ENCODE data around the gene ALOX5. TPM values are rescaled to one million over a fixed set of nuclear protein-coding genes. Genes with fewer than 3 reads are reported as not detected.

The ALOX5 gene
- total RNA-seq, 1 donor from 2014 or later = not detected

DNA sequence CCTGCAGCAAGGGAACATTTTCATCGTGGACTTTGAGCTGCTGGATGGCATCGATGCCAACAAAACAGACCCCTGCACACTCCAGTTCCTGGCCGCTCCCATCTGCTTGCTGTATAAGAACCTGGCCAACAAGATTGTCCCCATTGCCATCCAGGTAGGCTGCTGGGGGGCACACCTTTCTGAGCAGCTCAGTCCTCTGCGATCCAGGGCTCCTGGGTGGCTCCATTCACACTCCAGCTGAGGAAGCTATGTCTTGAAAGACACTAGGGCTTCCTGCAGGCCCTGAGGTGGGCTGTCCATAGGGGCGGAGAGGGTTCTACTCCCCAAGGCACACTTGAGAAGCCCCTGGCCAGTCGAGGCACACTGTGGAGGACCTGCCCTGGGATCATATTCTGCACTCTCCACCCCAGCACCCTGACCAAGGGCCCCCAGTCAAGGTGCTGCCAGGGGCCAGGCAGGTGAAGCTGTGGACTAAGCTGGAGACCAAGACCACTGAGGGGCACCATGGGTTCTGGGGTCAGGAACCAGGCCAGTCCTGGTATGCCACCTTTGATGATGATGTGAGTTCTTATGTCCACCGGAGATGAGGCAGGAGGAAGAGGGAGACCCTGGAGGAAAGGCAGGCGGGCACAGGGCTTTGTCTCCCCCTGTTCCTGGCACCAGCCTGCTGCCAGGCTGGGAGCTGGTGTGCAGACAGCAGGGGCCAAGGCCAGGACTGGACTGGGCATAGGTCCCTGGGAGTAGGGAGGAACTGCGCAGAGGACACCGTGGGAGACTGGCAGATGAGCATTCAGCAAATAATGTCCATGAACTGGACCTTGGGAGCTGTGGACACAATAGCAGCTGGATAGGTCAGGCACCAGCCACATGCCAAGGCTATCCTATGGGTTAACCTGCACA is 54.8 kb downstream of the ALOX5 start:
- no peaks in the 10 kb centered on the region for H3K9me3 Mint-ChIP-seq (ENCODE audit: unreplicated experiment)

DNA sequence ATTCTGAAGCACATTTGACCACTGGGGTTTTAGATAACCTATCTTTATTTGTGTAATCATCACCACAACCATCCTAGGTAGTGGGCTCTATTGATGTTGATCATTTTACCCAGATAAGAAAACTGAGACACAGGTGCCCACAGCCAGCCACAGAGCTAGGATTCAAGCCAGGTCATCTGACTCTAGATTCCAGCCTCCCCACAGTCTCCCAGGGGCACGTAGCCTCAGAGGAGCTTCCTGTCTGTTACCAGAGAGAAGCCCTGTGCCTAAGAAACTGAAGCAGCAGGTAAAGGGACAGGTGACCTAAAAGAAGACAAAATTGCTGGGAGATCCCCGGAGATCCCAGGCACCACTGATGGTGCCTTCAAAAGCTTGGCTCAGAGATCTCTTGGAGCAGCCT is 55.8 kb downstream of the ALOX5 start:
- no peak for DNase-seq (ENCODE audit: extremely low spot score, unreplicated experiment)

More for the DNA sequence above, 54.8 kb downstream of the ALOX5 start:
- H3K27ac Mint-ChIP-seq (ENCODE audit: unreplicated experiment) = no peak overlapping the region
- H3K27me3 Mint-ChIP-seq (ENCODE audit: unreplicated experiment) = peaks cover 8% of the 10 kb centered on the region
- H3K4me1 Mint-ChIP-seq (ENCODE audit: unreplicated experiment) = no peaks in the 10 kb centered on the region
- H3K36me3 Mint-ChIP-seq (ENCODE audit: unreplicated experiment) = no peaks in the 10 kb centered on the region
- TF ChIP-seq, protein P1, sequence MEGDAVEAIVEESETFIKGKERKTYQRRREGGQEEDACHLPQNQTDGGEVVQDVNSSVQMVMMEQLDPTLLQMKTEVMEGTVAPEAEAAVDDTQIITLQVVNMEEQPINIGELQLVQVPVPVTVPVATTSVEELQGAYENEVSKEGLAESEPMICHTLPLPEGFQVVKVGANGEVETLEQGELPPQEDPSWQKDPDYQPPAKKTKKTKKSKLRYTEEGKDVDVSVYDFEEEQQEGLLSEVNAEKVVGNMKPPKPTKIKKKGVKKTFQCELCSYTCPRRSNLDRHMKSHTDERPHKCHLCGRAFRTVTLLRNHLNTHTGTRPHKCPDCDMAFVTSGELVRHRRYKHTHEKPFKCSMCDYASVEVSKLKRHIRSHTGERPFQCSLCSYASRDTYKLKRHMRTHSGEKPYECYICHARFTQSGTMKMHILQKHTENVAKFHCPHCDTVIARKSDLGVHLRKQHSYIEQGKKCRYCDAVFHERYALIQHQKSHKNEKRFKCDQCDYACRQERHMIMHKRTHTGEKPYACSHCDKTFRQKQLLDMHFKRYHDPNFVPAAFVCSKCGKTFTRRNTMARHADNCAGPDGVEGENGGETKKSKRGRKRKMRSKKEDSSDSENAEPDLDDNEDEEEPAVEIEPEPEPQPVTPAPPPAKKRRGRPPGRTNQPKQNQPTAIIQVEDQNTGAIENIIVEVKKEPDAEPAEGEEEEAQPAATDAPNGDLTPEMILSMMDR (IDR thresholded peaks at IDR 0.05) = no peak
- no peak overlapping the region for H3K4me3 Mint-ChIP-seq (ENCODE audit: unreplicated experiment)
- peak; percentile 72 for DNase-seq (ENCODE audit: extremely low spot score, unreplicated experiment)

DNA sequence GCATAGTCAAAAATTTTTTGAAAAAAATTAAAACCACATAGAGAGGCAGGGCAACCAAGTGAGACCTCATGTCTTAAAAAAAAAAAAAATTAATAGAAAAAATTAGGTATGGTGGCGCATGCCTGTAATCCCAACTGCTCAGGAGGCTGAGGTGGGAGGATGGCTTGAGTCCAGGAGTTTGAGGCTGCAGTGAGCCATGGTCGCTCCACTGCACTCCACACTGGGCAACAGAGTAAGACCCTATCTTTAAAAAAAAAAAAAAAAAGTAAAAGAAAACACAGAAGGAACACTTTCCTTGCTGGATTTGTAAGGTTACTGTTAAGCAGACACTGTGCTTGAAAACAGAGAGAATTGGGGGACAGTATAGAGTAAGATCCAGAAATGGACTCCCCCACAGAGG is 58.1 kb downstream of the ALOX5 start:
- Mint-ChIP-seq H3K27me3 (ENCODE audit: unreplicated experiment) (peaks cover 22% of the 10 kb centered on the region), H3K27ac (ENCODE audit: unreplicated experiment) (no peak overlapping the region), H3K9me3 (ENCODE audit: unreplicated experiment) (peaks cover 4% of the 10 kb centered on the region), H3K4me1 (ENCODE audit: unreplicated experiment) (no peaks in the 10 kb centered on the region), H3K4me3 (ENCODE audit: unreplicated experiment) (no peak overlapping the region), H3K36me3 (ENCODE audit: unreplicated experiment) (no peaks in the 10 kb centered on the region)
- TF ChIP-seq, protein P1 (IDR thresholded peaks at IDR 0.05) = no peak
- no peak for DNase-seq (ENCODE audit: extremely low spot score, unreplicated experiment)

More for the DNA sequence above, 55.8 kb downstream of the ALOX5 start:
- TF ChIP-seq, protein P1 (IDR thresholded peaks at IDR 0.05) = no peak
- Mint-ChIP-seq H3K27me3 (ENCODE audit: unreplicated experiment) (peaks cover 12% of the 10 kb centered on the region), H3K9me3 (ENCODE audit: unreplicated experiment) (no peaks in the 10 kb centered on the region), H3K4me1 (ENCODE audit: unreplicated experiment) (no peaks in the 10 kb centered on the region), H3K4me3 (ENCODE audit: unreplicated experiment) (no peak overlapping the region), H3K27ac (ENCODE audit: unreplicated experiment) (no peak overlapping the region), H3K36me3 (ENCODE audit: unreplicated experiment) (no peaks in the 10 kb centered on the region)

DNA sequence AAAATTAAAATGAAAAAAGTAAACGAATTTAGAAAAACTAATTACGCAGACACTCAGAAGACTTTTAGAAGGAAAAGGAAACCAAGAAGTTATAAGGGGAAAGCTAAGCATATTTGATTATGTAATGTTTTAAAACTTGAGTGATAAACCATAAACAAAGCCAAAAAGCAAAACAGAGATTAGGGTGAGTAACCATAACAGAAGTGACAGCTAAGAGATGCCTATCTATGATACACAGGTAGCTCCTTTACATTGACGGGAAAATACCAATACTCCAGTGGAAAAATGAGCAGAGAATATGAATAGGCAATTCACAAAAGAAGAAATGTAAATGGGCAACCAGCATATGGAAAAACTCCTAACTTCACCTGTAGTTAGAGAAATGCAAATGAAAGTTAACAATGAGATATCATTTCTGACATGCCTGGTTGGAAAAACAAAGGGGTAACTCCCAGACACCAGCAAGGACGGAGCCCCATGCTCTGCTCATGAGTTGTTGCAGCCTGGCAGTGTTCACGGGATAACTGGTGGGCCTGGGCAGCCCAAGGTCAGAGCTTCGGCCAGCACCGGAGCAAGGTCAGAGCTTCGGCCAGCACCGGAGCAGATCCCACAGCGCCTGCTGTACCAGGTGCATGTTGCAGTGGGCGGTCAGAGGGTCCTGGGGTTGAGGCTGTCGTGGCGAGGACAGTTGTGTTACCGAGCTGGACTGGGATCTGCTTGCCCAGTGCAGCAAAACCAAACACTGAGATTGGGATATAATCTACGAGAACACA is 58.9 kb downstream of the ALOX5 start:
- TF ChIP-seq, protein P1 (IDR thresholded peaks at IDR 0.05) = no peak
- Mint-ChIP-seq H3K4me1 (ENCODE audit: unreplicated experiment) (no peaks in the 10 kb centered on the region), H3K27me3 (ENCODE audit: unreplicated experiment) (peaks cover 22% of the 10 kb centered on the region), H3K27ac (ENCODE audit: unreplicated experiment) (no peak overlapping the region), H3K36me3 (ENCODE audit: unreplicated experiment) (no peaks in the 10 kb centered on the region), H3K4me3 (ENCODE audit: unreplicated experiment) (no peak overlapping the region), H3K9me3 (ENCODE audit: unreplicated experiment) (peaks cover 4% of the 10 kb centered on the region)
- DNase-seq (ENCODE audit: extremely low spot score, unreplicated experiment) = peak; percentile 80

Data from osteocyte (in vitro differentiated cells).